ENCODE measurements around the gene EIF2AK3. TPM values are rescaled to one million over a fixed set of nuclear protein-coding genes. Genes with fewer than 3 reads are reported as not detected.
"Not testable (repeated sequence)": the region's sequence is repeated elsewhere in the genome, so short reads cannot be mapped to it uniquely, and the experiment has no call there.

EIF2AK3 gene
- polyA plus RNA-seq, 3 donors, result 2.0 to 6.6 (median 2.3) TPM

DNA sequence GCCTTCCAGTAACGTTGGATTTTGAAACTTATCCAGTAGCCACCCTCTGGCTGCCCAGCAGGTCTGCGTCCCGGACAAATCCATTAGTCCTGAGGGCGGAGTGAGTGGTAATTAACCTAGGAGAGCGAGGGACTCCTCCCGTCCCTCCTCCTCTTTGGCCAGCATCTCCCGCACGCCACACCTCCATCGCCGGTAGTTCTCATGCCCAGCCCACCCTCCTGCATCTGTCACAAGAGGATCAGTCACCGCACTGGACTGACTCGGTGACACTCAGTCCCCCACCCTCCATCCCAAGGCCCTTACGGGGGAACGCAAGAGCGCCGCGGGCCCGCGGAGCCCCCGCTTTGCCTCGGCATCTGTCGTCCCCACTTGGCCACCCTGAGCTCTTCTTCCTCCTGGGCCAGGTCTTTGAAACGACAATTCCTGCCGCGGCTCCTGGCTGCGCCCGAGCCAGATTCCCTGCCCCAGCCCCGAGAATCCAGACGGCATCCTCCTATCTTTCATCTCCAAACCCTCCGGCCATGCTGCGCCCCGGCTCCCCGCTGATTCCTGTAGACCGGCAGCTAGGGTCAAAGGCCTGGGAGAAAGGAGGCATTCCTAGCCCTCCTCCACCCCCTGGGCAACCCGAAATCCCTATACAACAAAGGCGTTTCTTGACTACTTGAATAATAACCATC, 77.5 kb downstream of the EIF2AK3 start:
- TF ChIP-seq, protein P1, sequence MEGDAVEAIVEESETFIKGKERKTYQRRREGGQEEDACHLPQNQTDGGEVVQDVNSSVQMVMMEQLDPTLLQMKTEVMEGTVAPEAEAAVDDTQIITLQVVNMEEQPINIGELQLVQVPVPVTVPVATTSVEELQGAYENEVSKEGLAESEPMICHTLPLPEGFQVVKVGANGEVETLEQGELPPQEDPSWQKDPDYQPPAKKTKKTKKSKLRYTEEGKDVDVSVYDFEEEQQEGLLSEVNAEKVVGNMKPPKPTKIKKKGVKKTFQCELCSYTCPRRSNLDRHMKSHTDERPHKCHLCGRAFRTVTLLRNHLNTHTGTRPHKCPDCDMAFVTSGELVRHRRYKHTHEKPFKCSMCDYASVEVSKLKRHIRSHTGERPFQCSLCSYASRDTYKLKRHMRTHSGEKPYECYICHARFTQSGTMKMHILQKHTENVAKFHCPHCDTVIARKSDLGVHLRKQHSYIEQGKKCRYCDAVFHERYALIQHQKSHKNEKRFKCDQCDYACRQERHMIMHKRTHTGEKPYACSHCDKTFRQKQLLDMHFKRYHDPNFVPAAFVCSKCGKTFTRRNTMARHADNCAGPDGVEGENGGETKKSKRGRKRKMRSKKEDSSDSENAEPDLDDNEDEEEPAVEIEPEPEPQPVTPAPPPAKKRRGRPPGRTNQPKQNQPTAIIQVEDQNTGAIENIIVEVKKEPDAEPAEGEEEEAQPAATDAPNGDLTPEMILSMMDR (IDR thresholded peaks at IDR 0.05), result no peak
- no peak overlapping the region for H3K27ac ChIP-seq (ENCODE audit: low read depth in 1 of 2, low read length in 2 of 2)
- no peaks in the 10 kb centered on the region for H3K4me1 ChIP-seq (ENCODE audit: control insufficient read depth in 1 of 2, insufficient read depth in 2 of 2, low read length in 2 of 2)
- no peak overlapping the region for H3K4me3 ChIP-seq (replicated peaks in 1 of 3; ENCODE audit: low read depth in 2 of 3, low read length in 3 of 3)
- H3K27me3 ChIP-seq (ENCODE audit: control insufficient read depth in 2 of 2, insufficient read depth in 2 of 2, low read length in 2 of 2), result peaks cover 16 to 26% of the 10 kb centered on the region in 2 donors
- no peak overlapping the region for H2AFZ ChIP-seq (ENCODE audit: insufficient read depth, low read depth, low read length, poor library complexity, severe bottlenecking)
- H3K9me3 ChIP-seq (replicated peaks in 1 of 2; ENCODE audit: control insufficient read depth in 1 of 2, insufficient read depth in 1 of 2, low read length in 2 of 2), result peaks cover 0 to 6% of the 10 kb centered on the region in 2 donors
- H3K9me3 Mint-ChIP-seq, result peaks cover 0 to 13% (median 2%) of the 10 kb centered on the region in 7 donors
- H3K27ac Mint-ChIP-seq, result no peak overlapping the region
- peaks cover 10 to 13% of the 10 kb centered on the region in 2 donors for H3K36me3 Mint-ChIP-seq
- no peaks in the 10 kb centered on the region for H4K20me1 ChIP-seq (ENCODE audit: insufficient read depth, low read length)
- peaks cover 27 to 45% (median 30%) of the 10 kb centered on the region in 3 donors for H3K27me3 Mint-ChIP-seq (ENCODE audit: low read depth in 3 of 3)
- no peaks in the 10 kb centered on the region for H3K79me2 ChIP-seq (ENCODE audit: insufficient read depth, low read length)
- H3K9ac ChIP-seq (ENCODE audit: insufficient read depth, low read length, poor library complexity, severe bottlenecking), result no peak overlapping the region
- 15% methylated on average over 34 of the region's 36 CpGs for WGBS (ENCODE audit: insufficient coverage)
- intact Hi-C loops (cut with micrococcal nuclease), result no loop called here
- peaks cover 6% of the 10 kb centered on the region for H3K4me1 Mint-ChIP-seq
- H3K4me2 ChIP-seq (replicated peaks; ENCODE audit: extremely low read depth, low read length, poor library complexity, severe bottlenecking), result no peak overlapping the region
- peaks cover 0 to 9% of the 10 kb centered on the region in 2 donors for H3K36me3 ChIP-seq (replicated peaks in 1 of 2; ENCODE audit: control insufficient read depth in 1 of 2, insufficient read depth in 2 of 2, low read length in 2 of 2)
- DNase-seq, result no peak
- peak overlapping the region in 1 of 2 donors; percentile 75 for H3K4me3 Mint-ChIP-seq

DNA sequence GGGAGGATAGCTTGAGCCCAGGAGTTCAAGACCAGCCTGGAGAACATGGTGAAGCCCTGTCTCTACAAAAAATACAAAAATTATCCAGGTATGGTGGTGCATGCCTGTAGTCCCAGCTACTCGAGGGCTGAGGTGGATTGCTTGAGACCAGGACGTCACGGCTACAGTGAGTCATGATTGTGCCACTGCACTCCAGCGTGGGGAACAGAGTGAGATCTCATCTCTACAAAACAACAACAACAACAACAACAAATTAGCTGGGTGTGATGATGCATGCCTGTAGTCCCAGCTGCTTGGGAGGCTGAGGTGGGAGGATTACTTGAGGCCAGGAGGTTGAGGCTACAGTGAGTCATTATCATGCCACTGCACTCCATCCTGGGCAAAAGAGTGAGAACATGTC, 81.0 kb downstream of the EIF2AK3 start:
- H3K27me3 ChIP-seq (ENCODE audit: control insufficient read depth in 2 of 2, insufficient read depth in 2 of 2, low read length in 2 of 2), result peaks cover 16 to 26% of the 10 kb centered on the region in 2 donors
- WGBS (ENCODE audit: insufficient coverage), result no CpG with 5 or more reads among the region's 4 CpGs
- intact Hi-C loops (cut with micrococcal nuclease); H3K4me3 Mint-ChIP-seq; H3K9ac ChIP-seq (ENCODE audit: insufficient read depth, low read length, poor library complexity, severe bottlenecking); H3K36me3 ChIP-seq (replicated peaks in 1 of 2; ENCODE audit: control insufficient read depth in 1 of 2, insufficient read depth in 2 of 2, low read length in 2 of 2); H3K4me1 ChIP-seq (ENCODE audit: control insufficient read depth in 1 of 2, insufficient read depth in 2 of 2, low read length in 2 of 2); H3K79me2 ChIP-seq (ENCODE audit: insufficient read depth, low read length); H3K4me3 ChIP-seq (replicated peaks in 1 of 3; ENCODE audit: low read depth in 2 of 3, low read length in 3 of 3); H3K27ac ChIP-seq (ENCODE audit: low read depth in 1 of 2, low read length in 2 of 2); H4K20me1 ChIP-seq (ENCODE audit: insufficient read depth, low read length); H2AFZ ChIP-seq (ENCODE audit: insufficient read depth, low read depth, low read length, poor library complexity, severe bottlenecking); H3K9me3 ChIP-seq (replicated peaks in 1 of 2; ENCODE audit: control insufficient read depth in 1 of 2, insufficient read depth in 1 of 2, low read length in 2 of 2); H3K36me3 Mint-ChIP-seq; H3K4me2 ChIP-seq (replicated peaks; ENCODE audit: extremely low read depth, low read length, poor library complexity, severe bottlenecking); DNase-seq; H3K4me1 Mint-ChIP-seq: not testable (repeated sequence)
- H3K9me3 Mint-ChIP-seq, result peaks cover 0 to 14% (median 3%) of the 10 kb centered on the region in 7 donors
- peak overlapping the region in 1 of 7 donors; percentile 1 for H3K27ac Mint-ChIP-seq
- H3K27me3 Mint-ChIP-seq (ENCODE audit: low read depth in 3 of 3), result peaks cover 25 to 41% (median 34%) of the 10 kb centered on the region in 3 donors

Data from CD14-positive monocyte (primary cell).